GM12878 (cell line): ENCODE results near the gene EPHA5. TPM values are rescaled to one million over a fixed set of nuclear protein-coding genes. Genes with fewer than 3 reads are reported as not detected.

Experiments
- ATAC-seq: fragments of 200-7000 bp; cut with Tn5 transposase; 3 replicates; pipeline ENCODE4 v1.9.1; 2020; ENCODE audit warnings: mild to moderate bottlenecking, moderate library complexity
- BruUV-seq: library from RNA; stranded (reverse); fragments of 400-500 nt; replicated peaks from 2 replicates; lab custom pipeline; 2021; lab: Mats Ljungman, UMichigan
- CTCF ChIA-PET: fragments of 300-600 bp; sonication (Branson Sonifier 250); formaldehyde crosslinking; extraction: SDS; loops from one replicate; lab custom pipeline; 2021; ENCODE audit warnings: inconsistent platforms; lab: Yijun Ruan, JAX
- POLR2A ChIA-PET: fragments of 350-600 bp; formaldehyde crosslinking; extraction: SDS; loops from one replicate; lab custom pipeline; 2021; ENCODE audit warnings: inconsistent platforms; lab: Charles Lee
- RAD21 ChIA-PET: fragments of 300-600 bp; sonication (Branson Sonifier 250); formaldehyde crosslinking; loops from one replicate; lab custom pipeline; 2023; ENCODE audit warnings: antibody characterized with exemption; ENCODE audit not compliant: unreplicated experiment; lab: Charles Lee
- SMC1A ChIA-PET: fragments of 300-600 bp; sonication (Branson Sonifier 250); formaldehyde crosslinking; loops from one replicate; lab custom pipeline; 2023; ENCODE audit not compliant: unreplicated experiment, uncharacterized antibody; lab: Charles Lee
- DNase-seq: peaks from one replicate; pipeline ENCODE4 v3.0.0-alpha.2; 2011; ENCODE audit warnings: low read depth, low spot score
- FAIRE-seq: peaks from 3 replicates; lab custom pipeline; 2011; peaks lifted over from hg19 to GRCh38; lab: Jason Lieb, UNC
- H2AFZ ChIP-seq: 2 replicates; pipeline ENCODE4 v1.6.0; 2011; ENCODE audit warnings: low read depth, low read length, control low read depth; ENCODE audit not compliant: control insufficient read depth
- H3K27ac ChIP-seq: 2 replicates; pipeline ENCODE4 v1.5.1; 2011; ENCODE audit warnings: control low read depth; ENCODE audit not compliant: control insufficient read depth, insufficient read depth
- H3K27me3 ChIP-seq, 2 experiments: replicated peaks in 1 of 2; 2 replicates each; pipeline versions ENCODE4 v1.6.0 to v1.6.1; 2011; ENCODE audit warnings: low read length in 1 of 2; ENCODE audit not compliant: control insufficient read depth in 2 of 2, insufficient read depth in 2 of 2
- H3K36me3 ChIP-seq, 2 experiments: 2 replicates each; pipeline ENCODE4 v1.5.1; 2011; ENCODE audit warnings: low read length in 1 of 2; ENCODE audit not compliant: control insufficient read depth in 2 of 2, insufficient read depth in 2 of 2
- H3K4me1 ChIP-seq: 2 replicates; pipeline ENCODE4 v1.6.1; 2011; ENCODE audit warnings: mild to moderate bottlenecking, low read length, moderate library complexity, mixed read lengths; ENCODE audit not compliant: control insufficient read depth, insufficient read depth
- H3K4me2 ChIP-seq: 2 replicates; pipeline ENCODE4 v1.6.0; 2011; ENCODE audit warnings: control low read depth; ENCODE audit not compliant: control insufficient read depth, insufficient read depth
- H3K4me3 ChIP-seq: fragments of 200-600 bp; sonication (generic); 2 replicates; pipeline ENCODE4 v1.5.1; 2016
- H3K79me2 ChIP-seq: 2 replicates; pipeline ENCODE4 v1.6.0; 2011; ENCODE audit warnings: low read length; ENCODE audit not compliant: control insufficient read depth, insufficient read depth
- H3K9ac ChIP-seq: 2 replicates; pipeline ENCODE4 v1.8.0; 2011; ENCODE audit warnings: low read length, control low read depth, mixed read lengths; ENCODE audit not compliant: control insufficient read depth, insufficient read depth
- H3K9me3 ChIP-seq: replicated peaks from 3 replicates; pipeline ENCODE4 v1.5.1; 2011; ENCODE audit warnings: mild to moderate bottlenecking, low read length; ENCODE audit not compliant: control insufficient read depth, insufficient read depth
- H4K20me1 ChIP-seq: 2 replicates; pipeline ENCODE4 v1.6.0; 2011; ENCODE audit not compliant: control insufficient read depth, insufficient read depth
- CBX5 ChIP-seq: sonication (generic); IDR thresholded peaks from 2 replicates; pipeline ENCODE4 v1.6.1; 2016; ENCODE audit warnings: low read depth, moderate library complexity, mild to moderate bottlenecking, inconsistent platforms
- EP300 ChIP-seq, 2 experiments: fragments of 150-350 bp in 1 of 2; IDR thresholded peaks; 2 replicates each; pipeline ENCODE4 v1.6.1; 2011 to 2012; ENCODE audit warnings: low read depth in 2 of 2, low read length in 2 of 2, borderline replicate concordance in 1 of 2, improper control_type of control experiment in 1 of 2, inconsistent platforms in 1 of 2; ENCODE audit not compliant: control insufficient read depth in 1 of 2
- EZH2 ChIP-seq: IDR thresholded peaks from 2 replicates; pipeline ENCODE4 v1.6.1; 2012; ENCODE audit warnings: low read depth, mild to moderate bottlenecking, control low read depth, inconsistent platforms, low read length, borderline replicate concordance; ENCODE audit not compliant: control insufficient read depth
- FOS ChIP-seq: IDR thresholded peaks from 3 replicates; pipeline ENCODE4 v1.6.1; 2011; ENCODE audit warnings: borderline replicate concordance; ENCODE audit not compliant: insufficient read length; ENCODE audit errors: extremely low read depth
- HDAC6 ChIP-seq: fragments of 200-600 bp; sonication (generic); IDR thresholded peaks from one replicate; pipeline ENCODE4 v1.8.0; 2017; ENCODE audit warnings: antibody characterized with exemption; ENCODE audit not compliant: unreplicated experiment
- IKZF1 ChIP-seq: fragments of 450-650 bp; conservative IDR thresholded peaks from 2 replicates; pipeline ENCODE4 v1.6.1; 2017; ENCODE audit warnings: antibody characterized with exemption, mild to moderate bottlenecking
- KLF5 ChIP-seq: fragments of 450-650 bp; IDR thresholded peaks from 2 replicates; pipeline ENCODE4 v1.6.1; 2014; ENCODE audit warnings: mild to moderate bottlenecking; ENCODE audit not compliant: partially characterized antibody
- MTA2 ChIP-seq: fragments of 450-650 bp; IDR thresholded peaks from 2 replicates; pipeline ENCODE4 v1.6.1; 2016; ENCODE audit warnings: low read depth, mild to moderate bottlenecking, moderate library complexity
- PML ChIP-seq: IDR thresholded peaks from 2 replicates; pipeline ENCODE4 v1.6.1; 2012; ENCODE audit warnings: low read length, inconsistent platforms
- POLR2A ChIP-seq: IDR thresholded peaks from 2 replicates; pipeline ENCODE4 v1.6.1; 2011; ENCODE audit warnings: low read depth, mild to moderate bottlenecking, low read length
- POLR2AphosphoS5 ChIP-seq: IDR thresholded peaks from 2 replicates; pipeline ENCODE4 v1.6.1; 2011; ENCODE audit warnings: mild to moderate bottlenecking, low read length, inconsistent platforms
- SMAD1 ChIP-seq: fragments of 450-650 bp; IDR thresholded peaks from 2 replicates; pipeline ENCODE4 v1.6.1; 2018; ENCODE audit warnings: mild to moderate bottlenecking, low read depth; ENCODE audit not compliant: partially characterized antibody
- SMARCA5 ChIP-seq: fragments of 450-650 bp; IDR thresholded peaks from 2 replicates; pipeline ENCODE4 v1.6.1; 2017; ENCODE audit warnings: mild to moderate bottlenecking
- TBL1XR1 ChIP-seq: IDR thresholded peaks from 2 replicates; pipeline ENCODE4 v1.6.1; 2012; ENCODE audit warnings: low read depth, low read length, improper control_type of control experiment
- TCF3 ChIP-seq: IDR thresholded peaks from 2 replicates; pipeline ENCODE4 v1.6.1; 2012; ENCODE audit warnings: low read depth, mild to moderate bottlenecking, low read length, borderline replicate concordance; ENCODE audit not compliant: insufficient read depth
- ZNF274 ChIP-seq: IDR thresholded peaks from one replicate; pipeline ENCODE4 v1.8.0; 2011; ENCODE audit not compliant: insufficient read length, insufficient read depth
- WGBS: methylation state at CpG from one replicate; pipeline ENCODE4 v1.1.6; 2016; ENCODE audit warnings: low lambda C conversion rate; ENCODE audit not compliant: insufficient replicate concordance, insufficient coverage; ENCODE audit errors: missing lambda C conversion rate; 5-methylcytosine and 5-hydroxymethylcytosine counted together
- in situ Hi-C: fragments of 300-500 bp; cut with MboI; formaldehyde crosslinking; loops from 9 replicates; pipeline ENCODE4 v1.14.3; 2018; ENCODE audit warnings: mixed read lengths
- intact Hi-C: fragments of 100-400 bp; cut with micrococcal nuclease; formaldehyde crosslinking; loops from one replicate; pipeline ENCODE4 v1.14.2; 2022; ENCODE audit not compliant: unreplicated experiment
- polyA plus RNA-seq, 11 experiments: library from polyadenylated mRNA; depleted of rRNA in 4 of 11; unstranded in 6 of 11; stranded (reverse) in 5 of 11; fragments of >200 nt; fragmentation: Nextera tagmentation in 4 of 11; fragmentation: Illumina TruSeq in 1 of 11; extraction: Ambion mirVana in 4 of 11; extraction: Trizol in 1 of 11; gene quantifications; 1 replicate in 1 of 11; 2 replicates in 10 of 11; pipeline versions ENCODE4 v1.2.1 to v1.2.3, GENCODE V29; 2011 to 2016; ENCODE audit warnings: inconsistent platforms in 2 of 11, missing spikeins in 2 of 11, low read depth in 1 of 11
- total RNA-seq, 4 experiments: library from RNA; depleted of rRNA in 3 of 4; stranded (reverse); fragments of >200 nt in 3 of 4; fragmentation: Illumina TruSeq in 1 of 4; extraction: Trizol in 1 of 4; gene quantifications; 2 replicates each; pipeline versions ENCODE4 v1.2.1 to v1.2.3, GENCODE V29; 2013 to 2021
- TF ChIP-seq, protein P1 (sequence below): fragments of 150-350 bp; IDR thresholded peaks from 2 replicates; pipeline ENCODE4 v1.6.1; 2014; ENCODE audit warnings: mild to moderate bottlenecking, low read depth, low read length
- TF ChIP-seq, protein P2 (sequence below): fragments of 450-650 bp; IDR thresholded peaks from 2 replicates; pipeline ENCODE4 v1.6.1; 2017; ENCODE audit warnings: mild to moderate bottlenecking

EPHA5 gene
- total and polyA plus RNA-seq, 10 of the 15 experiments (the other 5 are each of a cell fraction or from before 2014, with no cell fraction given): not detected

GRCh38 chr4:65719635-65720034 is 49.3 kb upstream of the EPHA5 start:
- Histone ChIP-seq H3K79me2 (no peaks in the 10 kb centered on the region), H3K4me1 (no peaks in the 10 kb centered on the region), H4K20me1 (no peaks in the 10 kb centered on the region), H3K9ac (no peak overlapping the region), H3K27me3 (no peaks in the 10 kb centered on the region), H3K4me2 (no peak overlapping the region), H3K4me3 (no peak overlapping the region), H2AFZ (no peak overlapping the region), H3K9me3 (no peaks in the 10 kb centered on the region), H3K36me3 (no peaks in the 10 kb centered on the region), H3K27ac (no peak overlapping the region)
- 9% methylated on average over 2 of the region's 2 CpGs for whole genome bisulfite sequencing
- CTCF ChIA-PET: no interaction called here
- intact Hi-C loops (no loop called here), in situ Hi-C loops (no loop called here)
- ATAC-seq: no peak
- no TSS peak for BruUV-seq
- POLR2A ChIA-PET: no interaction called here
- TF ChIP-seq EP300 (IDR thresholded peaks at IDR 0.05; ENCODE audit: borderline replicate concordance in 1 of 2, control insufficient read depth in 1 of 2, low read depth in 2 of 2, low read length in 2 of 2) (no peak), EZH2 (no peak), CBX5 (no peak), TBL1XR1 (no peak), MTA2 (no peak), ZNF274 (no peak), TCF3 (no peak), HDAC6 (no peak), KLF5 (no peak), SMAD1 (no peak), POLR2A (no peak), SMARCA5 (no peak), IKZF1 (no peak), FOS (no peak), POLR2AphosphoS5 (no peak), PML (no peak)
- TF ChIP-seq, protein P1, sequence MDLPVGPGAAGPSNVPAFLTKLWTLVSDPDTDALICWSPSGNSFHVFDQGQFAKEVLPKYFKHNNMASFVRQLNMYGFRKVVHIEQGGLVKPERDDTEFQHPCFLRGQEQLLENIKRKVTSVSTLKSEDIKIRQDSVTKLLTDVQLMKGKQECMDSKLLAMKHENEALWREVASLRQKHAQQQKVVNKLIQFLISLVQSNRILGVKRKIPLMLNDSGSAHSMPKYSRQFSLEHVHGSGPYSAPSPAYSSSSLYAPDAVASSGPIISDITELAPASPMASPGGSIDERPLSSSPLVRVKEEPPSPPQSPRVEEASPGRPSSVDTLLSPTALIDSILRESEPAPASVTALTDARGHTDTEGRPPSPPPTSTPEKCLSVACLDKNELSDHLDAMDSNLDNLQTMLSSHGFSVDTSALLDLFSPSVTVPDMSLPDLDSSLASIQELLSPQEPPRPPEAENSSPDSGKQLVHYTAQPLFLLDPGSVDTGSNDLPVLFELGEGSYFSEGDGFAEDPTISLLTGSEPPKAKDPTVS: no peak
- TF ChIP-seq, protein P2, sequence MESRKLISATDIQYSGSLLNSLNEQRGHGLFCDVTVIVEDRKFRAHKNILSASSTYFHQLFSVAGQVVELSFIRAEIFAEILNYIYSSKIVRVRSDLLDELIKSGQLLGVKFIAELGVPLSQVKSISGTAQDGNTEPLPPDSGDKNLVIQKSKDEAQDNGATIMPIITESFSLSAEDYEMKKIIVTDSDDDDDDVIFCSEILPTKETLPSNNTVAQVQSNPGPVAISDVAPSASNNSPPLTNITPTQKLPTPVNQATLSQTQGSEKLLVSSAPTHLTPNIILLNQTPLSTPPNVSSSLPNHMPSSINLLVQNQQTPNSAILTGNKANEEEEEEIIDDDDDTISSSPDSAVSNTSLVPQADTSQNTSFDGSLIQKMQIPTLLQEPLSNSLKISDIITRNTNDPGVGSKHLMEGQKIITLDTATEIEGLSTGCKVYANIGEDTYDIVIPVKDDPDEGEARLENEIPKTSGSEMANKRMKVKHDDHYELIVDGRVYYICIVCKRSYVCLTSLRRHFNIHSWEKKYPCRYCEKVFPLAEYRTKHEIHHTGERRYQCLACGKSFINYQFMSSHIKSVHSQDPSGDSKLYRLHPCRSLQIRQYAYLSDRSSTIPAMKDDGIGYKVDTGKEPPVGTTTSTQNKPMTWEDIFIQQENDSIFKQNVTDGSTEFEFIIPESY: no peak
- no peak for DNase-seq
- SMC1A ChIA-PET: no interaction called here
- FAIRE-seq: no peak
- RAD21 ChIA-PET: no interaction called here
